ENCODE measurements around the gene PITPNC1.

GRCh38 chr17:67365738-67366192, 11.3 kb upstream of the PITPNC1 start:
- TF ChIP-seq RFX5 (IDR thresholded peaks at IDR 0.05; ENCODE audit: low read length) (no peak), YY1 (IDR thresholded peaks at IDR 0.05; ENCODE audit: low read depth) (no peak), TAF1 (IDR thresholded peaks at IDR 0.05; ENCODE audit: borderline replicate concordance, low read depth, low read length) (no peak), PBX3 (IDR thresholded peaks at IDR 0.05) (no peak), CTCF (IDR thresholded peaks at IDR 0.05) (no peak), JUND (IDR thresholded peaks at IDR 0.05) (no peak), TEAD4 (IDR thresholded peaks at IDR 0.05; ENCODE audit: borderline replicate concordance, insufficient read depth) (no peak), EP300 (IDR thresholded peaks at IDR 0.05; ENCODE audit: borderline replicate concordance in 1 of 2, low read depth in 1 of 2, low read length in 1 of 2) (no peak), REST (IDR thresholded peaks at IDR 0.05; ENCODE audit: low read depth, low read length) (no peak), POLR2AphosphoS5 (IDR thresholded peaks at IDR 0.05; ENCODE audit: low read depth, low read length) (no peak), NRF1 (IDR thresholded peaks at IDR 0.05; ENCODE audit: low read depth, low read length) (no peak), MXI1 (IDR thresholded peaks at IDR 0.05; ENCODE audit: low read depth, low read length) (no peak; the same call in 1 of the 2 replicates), USF1 (IDR thresholded peaks at IDR 0.05; ENCODE audit: borderline replicate concordance, low read depth) (no peak)
